Aorta (tissue), 5 donors: ENCODE data around the gene TMCO6. TPM values are rescaled to one million over a fixed set of nuclear protein-coding genes. Genes with fewer than 3 reads are reported as not detected.
"Not testable (repeated sequence)": the region's sequence is repeated elsewhere in the genome, so short reads cannot be mapped to it uniquely, and the experiment has no call there.

Experiments
- ATAC-seq: fragments of 200-7000 bp; cut with Tn5 transposase; one replicate; pipeline ENCODE4 v1.9.1; 2022; ENCODE audit warnings: moderate library complexity; ENCODE audit not compliant: low FRiP score
- DNase-seq, 2 donors: peaks; one replicate each; pipeline ENCODE4 v3.0.0-alpha.2; 2020
- H3K27ac ChIP-seq, 2 donors: one replicate each; pipeline ENCODE4 v1.5.1; 2013; ENCODE audit warnings: low read length in 2 of 2, mild to moderate bottlenecking in 2 of 2, moderate library complexity in 2 of 2, control low read depth in 1 of 2, inconsistent platforms in 1 of 2, low read depth in 1 of 2
- H3K27me3 ChIP-seq, 2 donors: one replicate each; pipeline ENCODE4 v1.6.1; 2013; ENCODE audit warnings: control low read depth in 1 of 2, low read length in 1 of 2, mild to moderate bottlenecking in 1 of 2, moderate library complexity in 1 of 2; ENCODE audit not compliant: insufficient read depth in 2 of 2, control insufficient read depth in 1 of 2
- H3K36me3 ChIP-seq, 2 donors: one replicate each; pipeline ENCODE4 v1.6.1; 2013; ENCODE audit warnings: control low read depth in 1 of 2, low read length in 1 of 2, mild to moderate bottlenecking in 1 of 2; ENCODE audit not compliant: insufficient read depth in 2 of 2, control insufficient read depth in 1 of 2
- H3K4me1 ChIP-seq, 2 donors: one replicate each; pipeline ENCODE4 v1.6.1; 2013; ENCODE audit warnings: low read length in 2 of 2, control low read depth in 1 of 2, mild to moderate bottlenecking in 1 of 2, moderate library complexity in 1 of 2; ENCODE audit not compliant: insufficient read depth in 2 of 2, control insufficient read depth in 1 of 2
- H3K4me3 ChIP-seq, 2 donors: one replicate each; pipeline ENCODE4 v1.5.1; 2013; ENCODE audit warnings: low read length in 2 of 2, control low read depth in 1 of 2, mild to moderate bottlenecking in 1 of 2
- H3K9me3 ChIP-seq: one replicate; pipeline ENCODE4 v1.6.1; 2013; ENCODE audit warnings: mild to moderate bottlenecking, low read length; ENCODE audit not compliant: control insufficient read depth
- WGBS, 2 donors: extraction: QIAGEN DNeasy Blood & Tissue Kit; methylation state at CpG; one replicate each; pipeline ENCODE4 v1.1.7; 2013; 5-methylcytosine and 5-hydroxymethylcytosine counted together
- intact Hi-C, 2 donors: fragments of 100-400 bp; cut with DNase I; formaldehyde crosslinking; loops; one replicate each; pipeline versions ENCODE4 v1.14.2 to v1.15.0; 2022
- polyA plus RNA-seq, 2 donors: library from polyadenylated mRNA; stranded (reverse); fragments of 200-250 nt; gene quantifications; one replicate each; pipeline ENCODE4 v1.2.3, GENCODE V29; 2013
- total RNA-seq, 2 donors: library from RNA; stranded (reverse); fragmentation: NEBNext Ultra II Directional; extraction: Animal tissue kit (Norgen Biotek cat#: 25700); gene quantifications; one replicate each; pipeline ENCODE4 v1.2.1, GENCODE V29; 2021
- donor health status: healthy with polysubstance abuse.
- donor health status: Bipolar disorder and iron deficiency.
- donor health status: DM: no; HTN: no; CAD: no.
- donor health status: DM: no; HTN: no; CAD: no.
- donor health status: DM: yes; HTN: yes; CAD: no.

Gene TMCO6
- total and polyA plus RNA-seq, 4 donors, result 2.9 to 11.9 (median 9.0) TPM

DNA sequence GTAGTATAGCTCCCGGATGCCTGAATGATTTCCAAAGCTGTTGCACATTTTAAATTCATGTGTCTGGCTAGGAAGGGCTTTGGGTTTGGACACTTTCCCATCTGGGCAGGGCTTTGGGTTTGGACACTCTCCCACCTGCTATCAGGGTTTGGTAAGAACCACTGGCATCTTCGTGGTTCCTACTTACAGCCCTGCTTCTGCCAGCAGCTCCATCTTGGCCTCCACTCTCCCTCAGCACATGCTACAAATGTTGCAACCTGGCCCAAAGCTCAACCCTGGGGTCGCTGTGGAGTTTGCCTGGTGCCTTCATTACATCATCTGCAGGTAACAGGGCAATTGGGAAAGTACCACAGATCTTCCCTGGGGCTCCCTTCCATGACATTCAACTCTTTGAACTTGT lies 3.5 kb downstream of the TMCO6 start:
- H3K36me3 ChIP-seq, result peaks cover 4 to 5% of the 10 kb centered on the region in 2 donors
- H3K4me1 ChIP-seq, result no peaks in the 10 kb centered on the region
- H3K27ac ChIP-seq, result no peak overlapping the region
- intact Hi-C loops, result loop anchor here (10.0 kb wide), 2 partner anchors 62 to 268 kb away; partner anchors contain the start of gene ZMAT2 (in 1 of the 2)
- H3K9me3 ChIP-seq, result no peaks in the 10 kb centered on the region
- no peaks in the 10 kb centered on the region for H3K27me3 ChIP-seq
- H3K4me3 ChIP-seq, result no peak overlapping the region
- ATAC-seq (no peak), DNase-seq (no peak)
- WGBS, 2 donors, result 40 to 47% methylated on average over 3 of the region's 3 CpGs

DNA sequence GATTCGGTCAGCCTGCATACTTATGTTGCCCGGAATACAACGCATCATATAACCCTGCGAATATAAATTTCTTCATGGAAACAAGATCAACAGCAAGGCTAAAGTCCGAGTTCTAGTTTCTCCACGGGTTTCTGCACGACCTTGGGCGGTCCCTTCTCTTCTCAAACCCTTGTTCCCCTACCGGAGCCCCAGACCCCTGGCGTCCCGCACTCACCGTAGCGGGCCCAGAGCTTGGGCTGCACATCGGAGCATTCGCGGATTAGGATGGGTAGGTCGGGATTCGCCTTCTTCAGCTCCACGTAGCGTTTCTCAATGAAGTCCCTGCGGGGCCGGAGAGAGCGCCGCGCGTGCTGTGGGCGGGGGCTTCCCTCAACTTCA lies 7.8 kb downstream of the TMCO6 start:
- Histone ChIP-seq H3K4me3 (peak overlapping the region; percentile 61 to 90), H3K27ac (peak overlapping the region in 1 of 2 donors; percentile 58), H3K36me3 (peaks cover 5 to 8% of the 10 kb centered on the region in 2 donors), H3K9me3 (no peaks in the 10 kb centered on the region), H3K4me1 (no peaks in the 10 kb centered on the region), H3K27me3 (no peaks in the 10 kb centered on the region)
- no peak for DNase-seq
- intact Hi-C loops, result loop anchor here (5.0 to 10.0 kb wide), 4 partner anchors 45 to 272 kb away; partner anchors contain the start of genes HARS1 (in 1 of the 2), HARS2 (in 1 of the 2), SRA1 (in 1 of the 2) and ZMAT2 (in 1 of the 2)
- 0 to 1% methylated on average over 27 of the region's 27 CpGs for WGBS, 2 donors
- peak; percentile 30 for ATAC-seq

DNA sequence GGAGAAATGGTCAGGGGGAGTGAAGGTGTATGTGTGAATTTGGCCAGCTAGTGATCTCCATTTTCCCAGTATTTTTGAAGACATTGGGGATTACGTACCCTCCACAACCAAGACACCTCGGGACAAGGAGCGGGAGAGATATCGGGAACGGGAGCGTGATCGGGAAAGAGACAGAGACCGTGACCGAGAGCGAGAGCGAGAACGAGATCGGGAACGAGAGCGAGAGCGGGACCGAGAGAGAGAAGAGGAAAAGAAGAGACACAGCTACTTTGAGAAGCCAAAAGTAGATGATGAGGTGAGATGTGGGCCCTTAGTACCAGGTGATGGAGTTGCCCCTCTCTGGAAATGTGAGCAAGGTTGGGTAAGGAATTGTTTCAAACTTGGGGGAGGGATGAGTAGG lies 19.6 kb downstream of the TMCO6 start:
- WGBS, 2 donors, result 95 to 97% methylated on average over 17 of the region's 17 CpGs
- no peak for ATAC-seq
- intact Hi-C loops, result no loop called here

DNA sequence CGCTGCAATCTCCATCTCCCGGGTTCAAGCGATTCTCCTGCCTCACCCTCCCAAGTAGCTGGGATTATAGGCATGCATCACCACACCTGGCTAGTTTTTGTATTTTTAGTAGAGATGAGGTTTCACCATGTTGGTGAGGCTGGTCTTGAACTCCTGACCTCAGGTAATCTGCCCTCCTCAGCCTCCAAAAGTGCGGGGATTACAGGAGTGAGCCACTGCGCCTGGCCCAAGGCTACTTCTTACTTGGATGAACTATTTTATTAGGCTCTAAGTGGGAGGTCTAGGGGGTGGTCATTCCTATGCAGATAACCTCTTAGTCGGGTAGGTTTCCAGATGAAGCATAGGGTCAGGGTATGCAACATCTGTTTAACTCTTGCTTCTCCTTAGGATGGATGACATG lies 21.1 kb downstream of the TMCO6 start:
- intact Hi-C loops, H3K4me3 ChIP-seq, H3K27ac ChIP-seq, DNase-seq, H3K4me1 ChIP-seq, H3K9me3 ChIP-seq, ATAC-seq, H3K27me3 ChIP-seq: not testable (repeated sequence)
- H3K36me3 ChIP-seq, result peaks cover 14 to 15% of the 10 kb centered on the region in 2 donors
- 85 to 88% methylated on average over 6 of the region's 6 CpGs for WGBS, 2 donors

More for the DNA sequence above, 19.6 kb downstream of the TMCO6 start:
- H3K27me3 ChIP-seq, result no peaks in the 10 kb centered on the region
- no peak overlapping the region for H3K4me3 ChIP-seq
- no peaks in the 10 kb centered on the region for H3K4me1 ChIP-seq
- DNase-seq, result no peak
- H3K9me3 ChIP-seq, result no peaks in the 10 kb centered on the region
- H3K27ac ChIP-seq, result no peak overlapping the region
- peaks cover 17 to 19% of the 10 kb centered on the region in 2 donors for H3K36me3 ChIP-seq

DNA sequence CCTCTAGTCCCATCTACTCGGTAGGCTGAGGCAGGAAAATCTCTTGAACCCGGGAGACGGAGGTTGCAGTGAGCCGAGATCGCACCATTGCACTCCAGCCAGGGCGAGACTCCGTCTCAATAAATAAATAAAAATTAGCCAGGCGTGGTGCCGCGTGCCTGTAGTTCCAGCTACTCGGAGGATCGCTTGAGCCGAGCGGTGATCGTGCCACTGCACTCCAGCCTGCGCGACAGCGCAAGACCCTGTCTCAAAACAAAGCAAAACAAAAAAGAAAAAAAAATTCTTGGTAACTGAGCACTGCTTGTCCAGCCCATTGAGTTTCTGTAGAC lies 24.7 kb downstream of the TMCO6 start:
- intact Hi-C loops, result no loop called here
- no peak for ATAC-seq
- H3K27me3 ChIP-seq, result no peaks in the 10 kb centered on the region
- no peak for DNase-seq
- H3K9me3 ChIP-seq, result no peaks in the 10 kb centered on the region
- peak overlapping the region in 1 of 2 donors; percentile 91 for H3K27ac ChIP-seq
- WGBS, 2 donors, result 2 to 3% methylated on average over 18 of the region's 18 CpGs
- H3K4me1 ChIP-seq, result no peaks in the 10 kb centered on the region
- peaks cover 8 to 17% of the 10 kb centered on the region in 2 donors for H3K36me3 ChIP-seq
- peak overlapping the region; percentile 74 to 78 for H3K4me3 ChIP-seq

DNA sequence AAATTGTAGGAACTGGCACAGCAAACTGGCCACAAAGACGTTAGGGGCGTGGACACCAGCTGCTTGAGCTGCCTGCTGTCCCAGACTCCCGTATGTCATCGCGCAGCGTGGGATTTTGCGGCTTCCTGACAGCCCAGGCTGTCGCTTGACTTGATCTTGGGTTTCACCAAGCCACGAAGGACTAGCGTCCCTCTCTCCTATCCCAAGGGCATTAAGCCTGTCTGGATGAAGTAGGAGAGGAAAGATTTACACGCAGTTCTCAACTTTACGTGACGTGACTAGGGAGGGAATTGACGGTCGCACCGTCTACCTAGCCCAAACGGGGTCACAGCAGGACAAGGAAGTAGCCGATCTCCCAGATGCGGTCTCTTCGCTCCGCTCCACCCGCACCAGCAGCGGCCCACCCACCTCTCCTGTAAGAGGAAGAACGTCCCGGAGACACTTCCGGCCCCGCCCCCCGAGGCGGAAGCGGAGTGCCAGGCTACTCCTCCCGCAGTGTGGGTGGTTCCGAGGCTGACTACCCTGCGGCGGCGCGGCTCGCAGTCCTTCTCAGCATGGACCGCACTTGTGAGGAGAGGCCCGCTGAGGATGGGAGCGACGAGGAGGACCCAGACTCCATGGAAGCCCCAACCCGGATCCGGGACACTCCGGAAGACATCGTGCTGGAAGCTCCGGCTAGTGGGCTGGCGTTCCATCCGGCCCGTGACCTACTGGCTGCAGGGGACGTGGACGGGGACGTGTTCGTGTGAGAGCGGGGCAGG lies 25.3 kb downstream of the TMCO6 start, which contains the start of gene WDR55:
WDR55 (plus strand) TSS at position 546 of the 761 bp plus-strand sequence; CDS start at position 555, 9 bp downstream.
- H3K4me3 ChIP-seq, result peak within 1 kb of the TSS; percentile 74 to 78
- intact Hi-C loops, result no loop called here
- no peaks in the 10 kb centered on the region for H3K4me1 ChIP-seq
- ATAC-seq (peak; percentile 98), DNase-seq (peak; percentile 98 to 99)
- 0 to 1% methylated on average over 53 to 54 of the region's 54 CpGs for WGBS, 2 donors
- peaks cover 8 to 16% of the 10 kb centered on the region in 2 donors for H3K36me3 ChIP-seq
- peak within 1 kb of the TSS; percentile 10 to 91 for H3K27ac ChIP-seq
- no peaks in the 10 kb centered on the region for H3K9me3 ChIP-seq
- H3K27me3 ChIP-seq, result no peaks in the 10 kb centered on the region

DNA sequence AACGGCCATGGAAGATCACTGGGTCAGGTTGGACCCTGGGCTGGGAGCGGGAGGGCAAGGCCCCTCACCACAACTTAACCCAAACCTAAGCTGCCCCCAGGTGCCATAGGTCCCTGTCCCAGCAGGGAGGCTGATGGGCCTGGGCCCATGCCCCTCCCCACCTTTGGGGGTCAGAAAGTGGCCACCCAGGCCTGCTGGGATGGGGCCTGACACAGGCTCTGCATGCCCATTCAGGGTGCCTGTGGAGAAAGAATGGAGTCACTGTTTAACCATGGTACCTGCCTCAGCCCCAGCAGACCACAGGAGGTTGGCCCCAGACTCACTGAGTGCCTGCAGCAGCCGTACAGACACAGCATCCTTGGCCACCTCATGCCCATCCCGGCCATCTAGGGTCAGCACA lies 31.8 kb downstream of the TMCO6 start:
- H3K4me3 ChIP-seq, DNase-seq, H3K27ac ChIP-seq, H3K4me1 ChIP-seq, intact Hi-C loops, H3K27me3 ChIP-seq, ATAC-seq, H3K9me3 ChIP-seq: not testable (repeated sequence)
- WGBS, 2 donors, result 83 to 94% methylated on average over 4 of the region's 4 CpGs
- H3K36me3 ChIP-seq, result peaks cover 0 to 12% of the 10 kb centered on the region in 2 donors

- H3K9me3 ChIP-seq, result no peaks in the 10 kb centered on the region
- WGBS, 2 donors, result 91 to 95% methylated on average over 4 to 6 of the region's 7 CpGs
- no peak overlapping the region for H3K27ac ChIP-seq
- intact Hi-C loops, result no loop called here
- no peaks in the 10 kb centered on the region for H3K4me1 ChIP-seq
- no peak overlapping the region for H3K4me3 ChIP-seq
- ATAC-seq (no peak), DNase-seq (no peak)
- H3K27me3 ChIP-seq, result no peaks in the 10 kb centered on the region
- H3K36me3 ChIP-seq, result peaks cover 0 to 14% of the 10 kb centered on the region in 2 donors
Observed at GRCh38 chr5:140671472-140672125, 32.3 kb downstream of the TMCO6 start.
